ENCODE measurements around the gene C16orf89.
A peak's percentile ranks its signal among the peaks of the same experiment; 100 is the strongest.
"Not testable (repeated sequence)": the region's sequence is repeated elsewhere in the genome, so short reads cannot be mapped to it uniquely, and the experiment has no call there.

Gene C16orf89, protein sequence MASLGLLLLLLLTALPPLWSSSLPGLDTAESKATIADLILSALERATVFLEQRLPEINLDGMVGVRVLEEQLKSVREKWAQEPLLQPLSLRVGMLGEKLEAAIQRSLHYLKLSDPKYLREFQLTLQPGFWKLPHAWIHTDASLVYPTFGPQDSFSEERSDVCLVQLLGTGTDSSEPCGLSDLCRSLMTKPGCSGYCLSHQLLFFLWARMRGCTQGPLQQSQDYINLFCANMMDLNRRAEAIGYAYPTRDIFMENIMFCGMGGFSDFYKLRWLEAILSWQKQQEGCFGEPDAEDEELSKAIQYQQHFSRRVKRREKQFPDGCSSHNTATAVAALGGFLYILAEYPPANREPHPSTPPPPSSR

DNA sequence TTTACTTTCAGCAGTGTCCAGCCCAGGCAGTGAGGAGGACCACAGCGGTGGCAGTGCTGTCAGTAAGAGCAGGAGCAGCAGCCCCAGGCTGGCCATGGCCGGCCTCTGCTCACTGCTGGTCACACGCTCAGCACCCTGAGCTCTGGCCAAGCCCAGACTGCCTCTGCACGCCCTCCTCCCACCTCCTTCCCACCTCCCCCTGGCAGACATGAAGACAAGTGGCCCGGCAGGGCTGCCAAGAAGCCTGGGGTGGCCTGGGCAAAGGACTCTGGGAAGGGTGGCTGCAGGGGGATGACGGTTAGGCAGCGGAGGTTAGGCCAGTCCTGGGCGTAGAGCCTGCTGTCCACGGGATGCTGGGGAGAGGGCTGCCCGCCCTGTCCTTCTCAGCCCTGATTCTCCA is at the start of gene C16orf89:
TSS of gene C16orf89 (minus strand) at position 144 of the 400 bp plus-strand sequence. CDS start at position 96, 48 bp downstream.
- TF ChIP-seq, protein P1, sequence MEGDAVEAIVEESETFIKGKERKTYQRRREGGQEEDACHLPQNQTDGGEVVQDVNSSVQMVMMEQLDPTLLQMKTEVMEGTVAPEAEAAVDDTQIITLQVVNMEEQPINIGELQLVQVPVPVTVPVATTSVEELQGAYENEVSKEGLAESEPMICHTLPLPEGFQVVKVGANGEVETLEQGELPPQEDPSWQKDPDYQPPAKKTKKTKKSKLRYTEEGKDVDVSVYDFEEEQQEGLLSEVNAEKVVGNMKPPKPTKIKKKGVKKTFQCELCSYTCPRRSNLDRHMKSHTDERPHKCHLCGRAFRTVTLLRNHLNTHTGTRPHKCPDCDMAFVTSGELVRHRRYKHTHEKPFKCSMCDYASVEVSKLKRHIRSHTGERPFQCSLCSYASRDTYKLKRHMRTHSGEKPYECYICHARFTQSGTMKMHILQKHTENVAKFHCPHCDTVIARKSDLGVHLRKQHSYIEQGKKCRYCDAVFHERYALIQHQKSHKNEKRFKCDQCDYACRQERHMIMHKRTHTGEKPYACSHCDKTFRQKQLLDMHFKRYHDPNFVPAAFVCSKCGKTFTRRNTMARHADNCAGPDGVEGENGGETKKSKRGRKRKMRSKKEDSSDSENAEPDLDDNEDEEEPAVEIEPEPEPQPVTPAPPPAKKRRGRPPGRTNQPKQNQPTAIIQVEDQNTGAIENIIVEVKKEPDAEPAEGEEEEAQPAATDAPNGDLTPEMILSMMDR (conservative IDR thresholded peaks at IDR 0.05; ENCODE audit: low read depth): no peak
- CTCF ChIA-PET: no interaction called here
- DNase-seq (ENCODE audit: low spot score): no peak
- no peak within 1 kb of the TSS for H3K27ac ChIP-seq
- POLR2A ChIA-PET (ENCODE audit: low non-redundant PET): no interaction called here

DNA sequence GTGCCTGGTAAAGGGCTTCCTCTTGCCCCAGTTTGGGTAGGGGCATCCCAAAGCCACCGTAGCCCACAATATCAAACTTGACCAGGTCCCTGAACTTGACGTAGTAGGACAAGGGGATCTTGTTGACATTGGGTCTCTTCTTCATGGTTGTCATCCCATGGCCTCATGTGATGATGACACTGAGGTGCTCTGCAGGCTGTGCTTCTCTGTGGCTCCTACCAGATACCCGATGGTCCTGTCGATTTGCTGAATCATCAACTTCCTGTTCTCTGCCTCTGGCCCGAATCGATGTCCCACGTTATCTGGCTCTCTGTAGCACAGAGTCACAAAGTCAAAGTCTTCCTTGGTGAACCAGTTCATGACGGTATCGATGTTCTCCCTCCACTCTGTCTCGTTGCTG is 45.2 kb upstream of the C16orf89 start:
- CTCF ChIA-PET; POLR2A ChIA-PET (ENCODE audit: low non-redundant PET); H3K27ac ChIP-seq; DNase-seq (ENCODE audit: low spot score): not testable (repeated sequence)

DNA sequence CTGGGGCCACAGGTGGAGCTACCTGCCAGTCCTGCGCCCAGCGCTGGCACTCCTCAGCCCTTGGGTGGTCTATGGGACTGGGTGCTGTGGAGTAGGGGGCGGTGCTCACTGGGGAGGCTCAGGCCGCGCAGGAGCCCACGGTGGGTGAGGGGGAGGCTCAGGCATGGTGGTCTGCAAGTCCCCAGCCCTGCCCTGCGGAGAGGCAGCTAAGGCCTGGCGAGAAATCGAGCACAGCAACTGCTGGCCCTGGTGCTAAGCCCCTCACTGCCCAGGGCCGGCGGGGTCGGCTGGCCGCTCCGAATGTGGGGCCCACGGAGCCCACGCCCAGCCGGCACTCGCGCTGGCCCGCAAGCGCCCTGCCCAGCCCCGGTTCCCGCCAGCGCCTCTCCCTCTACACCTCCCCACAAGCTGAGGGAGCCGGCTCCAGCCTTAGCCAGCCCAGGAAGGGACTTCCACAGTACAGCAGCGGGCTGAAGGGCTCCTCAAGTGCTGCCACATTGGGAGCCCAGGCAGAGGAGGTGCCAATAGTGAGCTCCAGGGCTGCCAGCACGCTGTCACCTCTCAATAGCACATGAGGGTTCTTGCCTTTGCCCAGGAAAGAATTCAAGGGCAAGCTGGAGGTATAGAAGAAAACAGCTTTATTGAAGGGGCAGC is 42.9 kb upstream of the C16orf89 start:
- TF ChIP-seq, protein P1 (conservative IDR thresholded peaks at IDR 0.05; ENCODE audit: low read depth): no peak
- DNase-seq (ENCODE audit: low spot score): no peak
- ChIA-PET POLR2A (ENCODE audit: low non-redundant PET) (no interaction called here), CTCF (interaction anchor here (0.7 kb wide), 1 partner anchor 195 kb away, joined by 3 read pairs; no protein-coding TSS in a partner anchor)
- H3K27ac ChIP-seq: no peak overlapping the region

DNA sequence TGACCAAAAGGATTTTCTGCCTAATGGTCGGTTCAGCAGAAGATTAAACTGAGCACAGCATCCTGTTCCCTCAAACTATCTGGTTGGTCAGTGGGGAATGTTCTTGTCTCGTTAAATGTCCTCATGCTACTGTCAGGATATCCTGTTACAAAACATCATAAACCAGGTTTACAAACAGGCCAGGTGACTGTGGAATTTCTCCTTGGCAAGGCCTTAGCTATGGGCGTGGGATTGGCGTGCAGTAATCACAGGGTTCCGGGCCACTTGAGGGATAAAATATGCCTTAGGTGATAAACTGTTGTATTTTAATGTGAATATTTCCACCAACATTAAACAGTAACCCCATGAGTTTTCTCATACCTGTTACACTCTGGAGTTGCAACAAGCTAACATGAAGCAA is 39.3 kb upstream of the C16orf89 start:
- CTCF ChIA-PET; POLR2A ChIA-PET (ENCODE audit: low non-redundant PET); DNase-seq (ENCODE audit: low spot score); H3K27ac ChIP-seq: not testable (repeated sequence)

DNA sequence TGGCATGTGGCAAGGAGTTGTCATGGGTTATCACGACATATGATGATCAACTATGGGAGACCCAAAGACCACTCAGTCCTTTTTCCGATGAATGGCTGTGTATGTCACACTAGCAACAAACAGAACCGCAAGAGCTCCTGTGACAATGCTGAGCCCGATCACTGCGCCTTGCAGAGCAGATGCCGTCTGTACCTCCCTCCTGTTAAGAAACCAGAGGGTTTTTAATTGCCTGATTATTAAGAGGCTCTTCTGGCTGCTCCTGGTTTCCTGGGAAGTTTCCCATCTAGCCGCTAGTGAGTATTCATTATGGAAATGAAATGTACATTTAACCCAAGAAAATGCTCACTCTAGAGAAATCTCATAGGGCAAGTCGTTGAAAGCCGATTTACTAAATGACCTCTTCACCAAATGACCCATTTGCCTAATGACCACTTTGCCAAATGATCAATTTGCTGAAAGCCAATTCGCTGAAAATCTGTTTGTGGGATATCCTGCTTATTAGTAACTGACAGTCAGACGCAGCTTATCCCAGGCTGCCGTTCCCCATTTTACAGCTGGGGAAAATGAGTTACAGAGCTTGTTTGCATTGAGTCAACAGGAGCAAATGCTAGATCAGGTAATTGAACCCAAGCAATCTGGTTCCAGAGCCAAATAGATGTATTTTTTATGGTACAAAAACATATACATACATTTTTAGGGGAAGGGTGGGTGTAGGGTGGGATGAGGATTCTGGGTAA is 37.7 kb upstream of the C16orf89 start:
- CTCF ChIA-PET: interaction anchor here (0.6 kb wide), 1 partner anchor 138 kb away, joined by 3 read pairs; no protein-coding TSS in a partner anchor
- H3K27ac ChIP-seq; POLR2A ChIA-PET (ENCODE audit: low non-redundant PET); DNase-seq (ENCODE audit: low spot score): not testable (repeated sequence)

DNA sequence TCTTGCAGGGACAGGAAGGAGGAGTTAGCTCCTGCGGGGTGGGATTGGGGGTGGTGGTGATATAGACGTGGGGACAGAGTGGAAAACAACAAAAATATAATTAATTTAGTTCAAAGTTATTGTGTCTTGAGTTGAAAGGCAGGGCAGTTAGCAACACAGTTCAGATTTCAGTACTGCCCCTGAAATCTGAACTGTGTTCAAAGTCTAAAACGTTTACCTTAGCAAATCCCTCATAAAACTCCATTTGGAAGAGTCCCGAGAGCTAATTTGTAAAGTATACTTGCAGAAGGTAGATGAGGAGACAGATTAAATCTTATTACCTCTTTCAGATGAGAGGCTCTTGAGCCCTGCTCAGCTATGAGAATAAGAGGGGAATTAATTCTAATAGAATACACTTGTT is 33.4 kb upstream of the C16orf89 start:
- POLR2A ChIA-PET (ENCODE audit: low non-redundant PET); H3K27ac ChIP-seq; DNase-seq (ENCODE audit: low spot score); CTCF ChIA-PET: not testable (repeated sequence)

DNA sequence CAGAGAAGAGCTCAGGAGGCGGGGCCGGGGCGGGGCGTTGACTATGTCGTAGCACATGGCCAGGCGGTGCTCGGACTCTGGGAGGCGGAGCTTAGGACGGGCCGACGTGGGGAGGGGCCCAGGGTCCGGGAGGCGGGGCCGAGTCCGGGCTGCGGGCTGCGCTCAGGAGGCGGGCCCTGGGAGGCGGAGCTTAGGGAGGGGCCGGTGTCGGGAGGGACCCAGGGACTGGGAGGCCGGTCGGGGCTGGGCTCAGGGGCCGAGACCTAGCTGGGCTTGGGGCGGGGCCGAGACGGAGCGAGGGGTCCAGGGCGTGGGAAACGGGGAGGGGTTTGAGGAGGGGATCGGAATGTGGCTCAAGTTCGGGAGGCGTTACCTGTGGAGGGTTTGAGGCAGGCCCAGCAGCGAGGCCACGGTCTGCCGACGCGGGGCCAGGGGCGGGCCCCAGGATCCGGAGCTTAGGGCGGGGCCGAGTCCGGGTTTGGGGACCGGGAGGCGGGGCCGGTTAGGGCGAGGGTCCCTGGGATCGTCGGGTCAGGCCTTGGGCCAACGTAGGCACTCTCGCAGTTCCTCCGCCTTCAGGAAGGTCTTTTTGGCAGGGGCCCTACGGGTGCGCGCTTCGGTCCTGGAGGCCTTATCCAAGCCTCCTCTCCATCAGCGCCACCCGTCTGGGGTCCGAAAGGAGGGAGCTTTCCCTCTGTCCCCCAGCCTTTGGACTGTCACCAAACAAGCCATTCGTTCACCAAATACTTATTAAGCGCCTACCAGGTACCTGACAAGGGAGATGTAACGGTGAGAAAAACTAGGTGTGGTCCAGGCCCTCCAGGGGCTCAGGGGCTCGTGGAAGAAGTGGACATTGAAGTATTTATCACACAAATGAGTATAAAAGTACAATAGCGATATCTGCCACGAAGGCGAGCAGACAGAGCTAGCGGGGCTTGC is 32.7 kb upstream of the C16orf89 start:
- peak overlapping the region; percentile 68 for H3K27ac ChIP-seq
- DNase-seq (ENCODE audit: low spot score): peak; percentile 18
- CTCF ChIA-PET: not testable (repeated sequence)
- POLR2A ChIA-PET (ENCODE audit: low non-redundant PET): interaction anchor here (0.5 kb wide), 1 partner anchor 853 kb away, joined by 3 read pairs; no protein-coding TSS in a partner anchor

DNA sequence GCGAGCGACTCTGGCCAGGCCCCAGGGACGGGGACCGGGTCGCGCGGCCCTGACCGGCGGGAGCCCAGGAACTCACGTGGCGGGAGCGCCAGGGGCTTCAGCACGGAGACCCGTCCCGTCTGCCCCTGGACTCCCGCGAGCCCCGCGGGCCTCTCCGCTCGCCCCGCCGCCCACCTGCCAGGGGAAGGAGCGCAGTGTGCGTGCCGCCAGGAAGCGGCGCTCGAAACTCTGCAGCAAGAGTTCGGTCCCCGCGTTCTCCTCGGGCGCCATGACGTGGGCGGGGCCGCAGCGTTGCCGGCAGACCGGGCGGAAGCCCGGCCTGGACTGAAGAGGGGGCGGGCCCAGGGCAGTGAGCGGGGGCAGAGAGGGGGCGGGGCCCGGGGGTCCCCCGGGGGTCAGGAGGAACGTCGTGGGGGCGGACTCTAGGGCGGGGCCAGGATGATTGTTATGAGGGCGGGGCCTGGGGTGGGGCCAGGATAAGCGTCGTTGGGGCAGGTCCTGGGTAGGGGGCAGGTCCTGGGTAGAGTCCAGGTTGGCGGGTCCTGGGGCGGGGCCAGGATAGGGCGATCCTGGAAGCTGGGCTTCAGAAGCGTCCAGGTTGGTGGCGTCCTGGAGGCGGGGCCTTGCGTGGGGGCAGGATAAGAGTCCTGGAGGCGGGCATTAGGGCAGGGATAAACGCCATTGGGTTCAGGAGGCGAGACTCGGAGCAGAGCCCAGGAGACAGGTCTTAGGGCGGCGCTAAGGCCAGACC is 31.9 kb upstream of the C16orf89 start, which contains the start of gene EEF2KMT:
TSS of gene EEF2KMT (minus strand) at position 326 of the 751 bp plus-strand sequence. CDS start at position 270, 56 bp downstream.
- CTCF ChIA-PET: not testable (repeated sequence)
- peak within 1 kb of the TSS; percentile 68 for H3K27ac ChIP-seq
- POLR2A ChIA-PET (ENCODE audit: low non-redundant PET): interaction anchor here (0.5 kb wide), 1 partner anchor 852 kb away, joined by 3 read pairs; no protein-coding TSS in a partner anchor
- peak; percentile 89 for DNase-seq (ENCODE audit: low spot score)

DNA sequence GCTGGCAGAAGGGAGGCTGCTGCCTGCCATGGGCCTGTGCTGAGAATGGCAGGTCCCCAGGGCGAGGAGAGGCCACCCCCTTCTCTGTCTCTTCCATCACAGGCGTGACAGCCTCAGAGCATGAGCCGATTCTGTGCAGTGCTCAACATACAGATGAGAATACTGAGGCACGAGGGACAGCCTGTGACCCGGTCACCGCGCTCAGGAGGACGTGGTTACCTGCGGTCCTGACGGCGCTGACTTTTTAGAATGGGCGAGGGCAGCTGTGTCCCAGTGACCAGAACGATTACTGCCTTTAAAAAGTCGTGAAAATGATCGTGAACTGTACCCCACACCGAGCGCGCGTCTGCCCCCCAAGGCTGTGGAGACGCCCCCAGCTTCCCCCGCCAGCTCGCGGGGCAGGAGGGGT is 31.3 kb upstream of the C16orf89 start:
- DNase-seq (ENCODE audit: low spot score); POLR2A ChIA-PET (ENCODE audit: low non-redundant PET); CTCF ChIA-PET: not testable (repeated sequence)
- peak overlapping the region; percentile 68 for H3K27ac ChIP-seq

DNA sequence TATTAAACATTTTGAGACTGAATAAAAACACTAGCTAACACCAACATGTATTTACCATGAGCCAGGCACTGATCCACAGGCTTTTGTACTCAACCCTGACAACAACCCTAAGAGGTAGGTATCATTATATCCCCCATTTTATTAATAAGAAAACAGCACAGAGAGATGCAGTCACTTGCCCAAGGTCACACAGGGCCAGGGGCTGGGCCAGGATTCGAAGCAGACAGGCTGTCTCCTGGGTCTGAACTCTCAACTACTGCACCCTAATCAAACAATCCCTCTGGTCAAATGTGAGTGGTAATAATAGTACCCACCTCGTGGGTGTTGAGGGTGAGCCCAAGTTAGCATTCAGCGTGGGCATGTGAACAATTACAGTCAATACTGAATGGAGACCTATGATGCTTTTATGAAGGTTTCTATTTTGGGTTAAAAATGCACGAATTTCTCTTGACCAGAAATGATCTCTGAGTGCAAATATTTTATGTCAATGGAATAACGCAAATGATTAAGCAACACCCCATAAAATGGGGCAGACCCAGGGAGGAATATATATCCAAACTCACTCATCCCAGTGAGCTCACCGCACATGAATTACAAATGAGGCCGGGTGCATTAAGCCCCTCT is 30.8 kb upstream of the C16orf89 start:
- DNase-seq (ENCODE audit: low spot score); H3K27ac ChIP-seq; POLR2A ChIA-PET (ENCODE audit: low non-redundant PET); CTCF ChIA-PET: not testable (repeated sequence)

DNA sequence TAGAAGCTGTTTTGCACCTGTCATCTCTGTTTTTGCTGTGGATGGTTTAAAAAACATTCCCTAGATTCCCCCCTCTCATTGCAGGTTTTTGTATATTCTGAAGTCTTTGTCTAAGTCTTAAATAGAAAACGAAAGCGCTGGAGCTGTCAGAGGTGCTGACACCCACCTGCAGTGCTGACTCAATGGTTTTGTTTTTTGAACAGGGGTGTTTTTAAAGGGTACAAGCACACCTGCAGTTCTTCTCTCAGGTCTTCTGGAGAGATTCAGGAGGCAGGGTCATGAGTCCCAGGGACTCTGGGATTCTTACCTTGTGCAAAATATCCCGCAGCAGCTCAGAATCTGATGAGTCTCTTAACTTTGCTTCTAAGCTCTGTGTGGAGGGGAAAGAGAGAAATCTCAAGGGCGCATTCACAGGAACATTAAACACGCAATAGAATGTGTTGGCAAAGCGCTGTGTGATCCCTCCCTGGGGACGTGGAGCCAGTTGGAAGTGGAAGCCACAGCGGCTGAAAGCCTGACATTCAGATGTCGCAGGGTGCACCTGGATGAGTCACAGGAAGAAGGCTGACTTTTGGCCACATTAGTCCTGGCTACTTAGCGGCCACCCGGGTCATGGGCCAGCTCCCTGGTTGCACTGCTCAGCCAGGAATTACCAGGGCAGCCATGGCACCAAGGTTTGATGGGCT is 29.5 kb upstream of the C16orf89 start:
- POLR2A ChIA-PET (ENCODE audit: low non-redundant PET); CTCF ChIA-PET; DNase-seq (ENCODE audit: low spot score); H3K27ac ChIP-seq: not testable (repeated sequence)

DNA sequence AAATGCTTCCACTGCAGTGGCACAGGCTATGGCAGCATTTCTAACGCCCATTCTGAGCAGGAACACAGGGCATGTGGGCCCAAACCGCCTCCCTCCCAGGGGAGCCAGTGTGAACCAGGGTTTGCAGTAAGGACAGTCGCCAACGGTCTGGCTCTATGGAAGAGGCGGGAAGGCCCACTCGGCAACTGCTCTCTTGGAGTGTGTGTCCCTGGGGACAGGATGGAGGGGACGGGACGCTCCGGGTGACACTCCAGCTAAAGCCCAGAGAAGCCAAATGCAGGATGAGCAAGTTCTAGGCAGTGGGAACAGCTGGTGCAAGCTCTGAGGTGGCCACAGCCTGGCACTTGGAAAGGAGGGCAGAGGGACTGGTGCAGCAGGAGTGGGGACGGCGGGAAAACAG is 28.0 kb upstream of the C16orf89 start:
- POLR2A ChIA-PET (ENCODE audit: low non-redundant PET); CTCF ChIA-PET; H3K27ac ChIP-seq; DNase-seq (ENCODE audit: low spot score): not testable (repeated sequence)

Measured in RWPE1 (cell line).